Nephron (organoid): ENCODE results near the gene GNAZ.
A peak's percentile ranks its signal among the peaks of the same experiment; 100 is the strongest.

ENCODE experiments used
- H3K27ac Mint-ChIP-seq, 3 experiments: 2 replicates each; pipeline ENCODE4 v1.8.0; 2020; ENCODE audit warnings: mixed read lengths in 3 of 3, mild to moderate bottlenecking in 2 of 3, moderate library complexity in 1 of 3
- H3K27me3 Mint-ChIP-seq: 2 replicates; pipeline ENCODE4 v1.8.0; 2021; ENCODE audit warnings: low read depth, mild to moderate bottlenecking, moderate library complexity, mixed read lengths
- H3K36me3 Mint-ChIP-seq: 2 replicates; pipeline ENCODE4 v1.8.0; 2020; ENCODE audit warnings: low read depth, mixed read lengths
- H3K4me1 Mint-ChIP-seq: 2 replicates; pipeline ENCODE4 v1.8.0; 2020; ENCODE audit warnings: mixed read lengths
- H3K4me3 Mint-ChIP-seq, 3 experiments: 2 replicates each; pipeline ENCODE4 v1.8.0; 2020; ENCODE audit warnings: mild to moderate bottlenecking in 3 of 3, mixed read lengths in 3 of 3, moderate library complexity in 2 of 3
- H3K9me3 Mint-ChIP-seq: 2 replicates; pipeline ENCODE4 v1.8.0; 2020; ENCODE audit warnings: mixed read lengths
- TF ChIP-seq, protein P1 (sequence below), 3 experiments: fragments of 200-600 bp; sonication (generic); IDR thresholded peaks; one replicate each; pipeline ENCODE4 v1.5.0; 2021; ENCODE audit warnings: antibody characterized with exemption in 3 of 3; ENCODE audit not compliant: unreplicated experiment in 3 of 3

Gene GNAZ

DNA sequence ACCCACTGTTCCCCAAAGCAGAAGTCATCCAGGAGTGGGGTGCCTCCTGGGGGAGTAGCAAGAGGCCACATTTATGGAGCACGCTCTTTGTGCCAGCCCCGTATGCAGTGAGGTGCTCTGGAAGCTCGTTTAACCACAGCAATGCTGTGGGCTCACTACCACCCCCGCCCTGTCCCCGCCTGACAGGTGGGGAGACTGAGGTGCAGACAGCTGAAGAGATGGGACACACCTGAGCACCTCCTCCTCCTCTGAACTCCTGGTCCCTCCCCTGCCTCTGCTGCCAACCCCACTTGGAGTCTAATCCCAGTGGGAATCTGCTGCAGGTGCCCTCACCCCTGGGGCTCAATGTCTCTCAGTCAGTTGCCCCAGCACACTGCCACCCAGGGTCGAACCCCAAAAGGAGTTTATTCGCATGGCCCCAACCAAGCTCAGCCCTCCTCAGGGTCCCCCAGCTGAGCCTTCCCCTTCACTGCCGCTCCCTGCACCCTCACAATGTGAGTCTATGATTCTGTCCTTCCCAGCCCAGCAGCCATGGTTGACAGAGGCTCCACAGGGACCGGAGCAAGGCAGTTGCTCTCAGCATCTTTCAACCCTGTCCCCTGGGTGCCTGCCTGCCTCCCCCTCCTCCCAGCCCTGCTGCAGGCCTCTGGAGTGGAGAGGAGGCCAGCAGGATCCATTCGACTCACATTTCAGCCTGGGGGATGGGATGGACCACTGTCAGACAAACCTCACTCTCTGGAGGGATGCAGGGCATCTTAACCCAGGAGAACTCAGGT is 96.7 kb downstream of the GNAZ start:
- H3K36me3 Mint-ChIP-seq: no peaks in the 10 kb centered on the region
- no peaks in the 10 kb centered on the region for H3K4me1 Mint-ChIP-seq
- H3K4me3 Mint-ChIP-seq: no peak overlapping the region
- H3K9me3 Mint-ChIP-seq: no peaks in the 10 kb centered on the region
- TF ChIP-seq, protein P1, sequence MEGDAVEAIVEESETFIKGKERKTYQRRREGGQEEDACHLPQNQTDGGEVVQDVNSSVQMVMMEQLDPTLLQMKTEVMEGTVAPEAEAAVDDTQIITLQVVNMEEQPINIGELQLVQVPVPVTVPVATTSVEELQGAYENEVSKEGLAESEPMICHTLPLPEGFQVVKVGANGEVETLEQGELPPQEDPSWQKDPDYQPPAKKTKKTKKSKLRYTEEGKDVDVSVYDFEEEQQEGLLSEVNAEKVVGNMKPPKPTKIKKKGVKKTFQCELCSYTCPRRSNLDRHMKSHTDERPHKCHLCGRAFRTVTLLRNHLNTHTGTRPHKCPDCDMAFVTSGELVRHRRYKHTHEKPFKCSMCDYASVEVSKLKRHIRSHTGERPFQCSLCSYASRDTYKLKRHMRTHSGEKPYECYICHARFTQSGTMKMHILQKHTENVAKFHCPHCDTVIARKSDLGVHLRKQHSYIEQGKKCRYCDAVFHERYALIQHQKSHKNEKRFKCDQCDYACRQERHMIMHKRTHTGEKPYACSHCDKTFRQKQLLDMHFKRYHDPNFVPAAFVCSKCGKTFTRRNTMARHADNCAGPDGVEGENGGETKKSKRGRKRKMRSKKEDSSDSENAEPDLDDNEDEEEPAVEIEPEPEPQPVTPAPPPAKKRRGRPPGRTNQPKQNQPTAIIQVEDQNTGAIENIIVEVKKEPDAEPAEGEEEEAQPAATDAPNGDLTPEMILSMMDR (IDR thresholded peaks at IDR 0.05; ENCODE audit: unreplicated experiment in 3 of 3): no peak
- peak overlapping the region in 1 of 3 experiments; percentile 32 for H3K27ac Mint-ChIP-seq
- H3K27me3 Mint-ChIP-seq: peaks cover 3% of the 10 kb centered on the region

GRCh38 chr22:23168391-23169042 is 98.2 kb downstream of the GNAZ start:
- H3K27me3 Mint-ChIP-seq: peaks cover 3% of the 10 kb centered on the region
- no peak overlapping the region for H3K27ac Mint-ChIP-seq
- no peaks in the 10 kb centered on the region for H3K9me3 Mint-ChIP-seq
- H3K4me1 Mint-ChIP-seq: no peaks in the 10 kb centered on the region
- TF ChIP-seq, protein P1 (IDR thresholded peaks at IDR 0.05; ENCODE audit: unreplicated experiment in 3 of 3): no peak
- H3K4me3 Mint-ChIP-seq: no peak overlapping the region
- H3K36me3 Mint-ChIP-seq: no peaks in the 10 kb centered on the region

DNA sequence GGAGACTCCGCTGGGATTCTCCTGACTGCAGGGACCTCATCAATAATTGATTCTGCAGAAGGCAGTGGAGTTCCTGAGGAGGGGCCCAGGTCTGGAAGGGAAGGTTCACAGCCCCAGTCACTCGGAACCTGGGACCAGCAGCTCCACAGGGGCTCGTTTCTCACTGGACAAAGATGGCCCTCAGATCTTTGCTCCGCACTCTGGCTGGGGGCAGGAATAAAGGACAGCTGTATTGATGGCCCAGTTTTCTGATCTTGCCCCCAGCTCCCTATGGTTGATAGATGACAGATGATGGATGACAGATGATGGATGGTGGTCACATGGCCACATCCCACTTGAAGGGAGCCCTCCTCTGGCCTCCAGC is 98.7 kb downstream of the GNAZ start:
- no peak overlapping the region for H3K27ac Mint-ChIP-seq
- no peak overlapping the region for H3K4me3 Mint-ChIP-seq
- H3K9me3 Mint-ChIP-seq: no peaks in the 10 kb centered on the region
- H3K4me1 Mint-ChIP-seq: no peaks in the 10 kb centered on the region
- TF ChIP-seq, protein P1 (IDR thresholded peaks at IDR 0.05; ENCODE audit: unreplicated experiment in 3 of 3): no peak
- H3K36me3 Mint-ChIP-seq: peaks cover 3% of the 10 kb centered on the region
- peaks cover 4% of the 10 kb centered on the region for H3K27me3 Mint-ChIP-seq
